Measurements from ENCODE around the gene P2RX5.
"Not testable (repeated sequence)": the region's sequence is repeated elsewhere in the genome, so short reads cannot be mapped to it uniquely, and the experiment has no call there.

P2RX5 gene

GRCh38 chr17:3710951-3711383, 15.0 kb upstream of the P2RX5 start:
- DNase-seq: peak; percentile 16

- no peak for DNase-seq
Measured at GRCh38 chr17:3708366-3708765, 12.4 kb upstream of the P2RX5 start.

- DNase-seq: not testable (repeated sequence)
Measured at GRCh38 chr17:3705718-3705984, 9.7 kb upstream of the P2RX5 start.

GRCh38 chr17:3704931-3705717, 9.2 kb upstream of the P2RX5 start:
- DNase-seq: no peak

- DNase-seq: not testable (repeated sequence)
Measured at GRCh38 chr17:3702041-3702539, 6.1 kb upstream of the P2RX5 start.

- DNase-seq: no peak
Measured at GRCh38 chr17:3699951-3700350, 4.0 kb upstream of the P2RX5 start.

GRCh38 chr17:3698139-3698538, 2.2 kb upstream of the P2RX5 start:
- no peak for DNase-seq

GRCh38 chr17:3697103-3697476, 1.1 kb upstream of the P2RX5 start:
- DNase-seq: no peak

- DNase-seq: no peak
Measured at GRCh38 chr17:3695129-3695722, 729 bp downstream of the P2RX5 start.

- no peak for DNase-seq
Measured at GRCh38 chr17:3693829-3694231, 2.1 kb downstream of the P2RX5 start.

GRCh38 chr17:3693141-3693540, 2.8 kb downstream of the P2RX5 start:
- DNase-seq: no peak

GRCh38 chr17:3692346-3692745, 3.6 kb downstream of the P2RX5 start:
- DNase-seq: no peak

- no peak for DNase-seq
Measured at GRCh38 chr17:3691617-3692067, 4.3 kb downstream of the P2RX5 start.

GRCh38 chr17:3690094-3690715, 5.8 kb downstream of the P2RX5 start:
- no peak for DNase-seq

GRCh38 chr17:3689262-3690093, 6.5 kb downstream of the P2RX5 start:
- no peak for DNase-seq

GRCh38 chr17:3688852-3689261, 7.1 kb downstream of the P2RX5 start:
- no peak for DNase-seq

- DNase-seq: peak; percentile 3
Measured at GRCh38 chr17:3688027-3688553, 7.9 kb downstream of the P2RX5 start.

- no peak for DNase-seq
Measured at GRCh38 chr17:3685174-3685573, 10.8 kb downstream of the P2RX5 start.

- DNase-seq: peak; percentile 20
Measured at GRCh38 chr17:3683054-3683511, 12.9 kb downstream of the P2RX5 start.

- DNase-seq: no peak
Measured at GRCh38 chr17:3682033-3682432, 13.9 kb downstream of the P2RX5 start.

- DNase-seq: no peak
Measured at GRCh38 chr17:3681565-3681964, 14.4 kb downstream of the P2RX5 start.

- DNase-seq: no peak
Measured at GRCh38 chr17:3681057-3681456, 14.9 kb downstream of the P2RX5 start.
